K562 (cell line): ENCODE results near the gene DCUN1D2. TPM values are rescaled to one million over a fixed set of nuclear protein-coding genes. Genes with fewer than 3 reads are reported as not detected.

Experiments used
- ATAC-seq: fragments of 200-7000 bp; cut with Tn5 transposase; 3 replicates; pipeline ENCODE4 v1.9.1; 2020; ENCODE audit warnings: moderate library complexity
- BruUV-seq: library from RNA; stranded (reverse); fragments of 400-500 nt; replicated peaks from 2 replicates; lab custom pipeline; 2021; lab: Mats Ljungman, UMichigan
- CTCF ChIA-PET: fragments of 300-600 bp; formaldehyde crosslinking; extraction: SDS; loops from one replicate; lab custom pipeline; 2021; ENCODE audit warnings: low intra/inter-chr PET ratio; lab: Yijun Ruan, JAX
- POLR2A ChIA-PET: fragments of 300-600, 350-650 bp; sonication (Branson Sonifier 250); formaldehyde crosslinking; extraction: SDS; loops from one replicate; lab custom pipeline; 2021; ENCODE audit warnings: antibody characterized with exemption, inconsistent platforms; lab: Yijun Ruan, JAX
- DNase-seq, 4 experiments: peaks; one replicate each; pipeline versions ENCODE4 v3.0.0 to v3.0.0-alpha.2; 2011 to 2018; ENCODE audit warnings: low spot score in 3 of 4, mixed read lengths in 3 of 4; ENCODE audit errors: extremely low read depth in 1 of 4
- FAIRE-seq: peaks from 2 replicates; lab custom pipeline; 2011; peaks lifted over from hg19 to GRCh38; lab: Jason Lieb, UNC
- H2AFZ ChIP-seq: 2 replicates; pipeline ENCODE4 v1.6.0; 2011; ENCODE audit warnings: low read depth, low read length, control low read depth, inconsistent platforms
- H3K27ac ChIP-seq: fragments of 200-600 bp; 3 replicates; pipeline ENCODE4 v1.8.0; 2011; ENCODE audit warnings: low read depth, mild to moderate bottlenecking, control low read depth, inconsistent platforms, low read length, moderate library complexity, mixed read lengths; ENCODE audit errors: extremely low read depth
- H3K27me3 ChIP-seq, 2 experiments: fragments of 300-600 bp in 1 of 2; 2 replicates in 1 of 2; 3 replicates in 1 of 2; pipeline versions ENCODE4 v1.6.0 to v1.8.0; 2011; ENCODE audit warnings: inconsistent platforms in 2 of 2, low read length in 2 of 2, mild to moderate bottlenecking in 1 of 2, mixed read lengths in 1 of 2, moderate library complexity in 1 of 2; ENCODE audit not compliant: control insufficient read depth in 2 of 2, insufficient read depth in 2 of 2
- H3K36me3 ChIP-seq: fragments of 300-600 bp; 3 replicates; pipeline ENCODE4 v1.8.0; 2011; ENCODE audit warnings: mild to moderate bottlenecking, low read length, inconsistent platforms; ENCODE audit not compliant: control insufficient read depth, insufficient read depth
- H3K4me1 ChIP-seq, 2 experiments: fragments of 200-600 bp in 1 of 2; replicated peaks in 1 of 2; 2 replicates in 1 of 2; 3 replicates in 1 of 2; pipeline versions ENCODE4 v1.5.1 to v1.8.0; 2011; ENCODE audit warnings: inconsistent platforms in 2 of 2, low read length in 2 of 2, mild to moderate bottlenecking in 1 of 2, mixed read lengths in 1 of 2, moderate library complexity in 1 of 2; ENCODE audit not compliant: control insufficient read depth in 2 of 2, insufficient read depth in 2 of 2
- H3K4me2 ChIP-seq: 2 replicates; pipeline ENCODE4 v1.6.1; 2011; ENCODE audit warnings: low read length, control low read depth, inconsistent platforms, mixed read lengths; ENCODE audit not compliant: insufficient read depth
- H3K4me3 ChIP-seq: fragments of 200-600 bp; sonication (generic), shearing (Covaris generic); 2 replicates; pipeline ENCODE4 v1.5.1; 2016; ENCODE audit warnings: control low read depth, inconsistent platforms
- H3K79me2 ChIP-seq: fragments of 200-600 bp; 3 replicates; pipeline ENCODE4 v1.8.0; 2011; ENCODE audit warnings: low read length, inconsistent platforms; ENCODE audit not compliant: control insufficient read depth, insufficient read depth
- H3K9ac ChIP-seq, 2 experiments: 2 replicates each; pipeline versions ENCODE4 v1.6.0 to v1.6.1; 2011; ENCODE audit warnings: low read depth in 2 of 2, low read length in 2 of 2, control low read depth in 1 of 2, inconsistent platforms in 1 of 2, mild to moderate bottlenecking in 1 of 2, mixed read lengths in 1 of 2; ENCODE audit not compliant: insufficient read depth in 1 of 2
- H3K9me1 ChIP-seq: one replicate; pipeline ENCODE4 v1.6.0; 2011; ENCODE audit warnings: inconsistent platforms, mild to moderate bottlenecking, low read length, moderate library complexity; ENCODE audit not compliant: control insufficient read depth, insufficient read depth
- H3K9me3 ChIP-seq: replicated peaks from 2 replicates; pipeline ENCODE4 v1.5.1; 2011; ENCODE audit warnings: low read depth, low read length, inconsistent platforms; ENCODE audit not compliant: control insufficient read depth, insufficient read depth
- H4K20me1 ChIP-seq: replicated peaks from 2 replicates; pipeline ENCODE4 v1.6.1; 2011; ENCODE audit warnings: low read length, inconsistent platforms, mixed read lengths; ENCODE audit not compliant: control insufficient read depth, insufficient read depth
- ADNP ChIP-seq: fragments of 200-800 bp; sonication (Bioruptor generic); IDR thresholded peaks from 2 replicates; pipeline ENCODE4 v1.6.1; 2016; ENCODE audit warnings: missing genetic modification characterization, missing compliant biosample characterization
- ARID1B ChIP-seq: fragments of 450-650 bp; IDR thresholded peaks from 2 replicates; pipeline ENCODE4 v1.6.1; 2016; ENCODE audit warnings: antibody characterized with exemption, mild to moderate bottlenecking, inconsistent platforms
- CBFA2T2 ChIP-seq: fragments of 450-650 bp; conservative IDR thresholded peaks from 2 replicates; pipeline ENCODE4 v1.6.1; 2017; ENCODE audit warnings: mild to moderate bottlenecking
- CBFA2T3 ChIP-seq: fragments of 450-650 bp; IDR thresholded peaks from 2 replicates; pipeline ENCODE4 v1.6.1; 2017
- NCOR1 ChIP-seq: fragments of 450-650 bp; IDR thresholded peaks from 2 replicates; pipeline ENCODE4 v1.6.1; 2016; ENCODE audit warnings: mild to moderate bottlenecking, moderate library complexity
- NR2C2 ChIP-seq, 2 experiments: fragments of 200-800 bp in 1 of 2; sonication (Bioruptor generic) in 1 of 2; sonication (generic) in 1 of 2; formaldehyde crosslinking in 1 of 2; IDR thresholded peaks; 2 replicates each; pipeline versions ENCODE4 v1.6.1 to v1.8.0; 2016 to 2022; ENCODE audit warnings: mild to moderate bottlenecking in 1 of 2, missing compliant biosample characterization in 1 of 2, missing genetic modification characterization in 1 of 2, missing genetic modification reagents in 1 of 2
- SRSF1 ChIP-seq: fragments of 200-400 bp; formaldehyde crosslinking; IDR thresholded peaks from 2 replicates; pipeline ENCODE4 v1.6.1; 2017; ENCODE audit warnings: mild to moderate bottlenecking, low read depth, low read length, moderate library complexity
- TAL1 ChIP-seq: fragments of 450-650 bp; IDR thresholded peaks from 2 replicates; pipeline ENCODE4 v1.6.1; 2016; ENCODE audit warnings: mild to moderate bottlenecking
- TEAD4 ChIP-seq, 2 experiments: sonication (generic) in 1 of 2; formaldehyde crosslinking in 1 of 2; IDR thresholded peaks; 2 replicates each; pipeline versions ENCODE4 v1.6.1 to v1.8.0; 2012 to 2022; ENCODE audit warnings: borderline replicate concordance in 1 of 2, inconsistent platforms in 1 of 2, low read length in 1 of 2, mild to moderate bottlenecking in 1 of 2, missing genetic modification reagents in 1 of 2
- WGBS: fragments of 100-300 bp; shearing (Covaris generic); methylation state at CpG from one replicate; pipeline ENCODE4 v1.1.6; 2016; ENCODE audit warnings: low coverage, mixed read lengths; ENCODE audit not compliant: insufficient coverage; ENCODE audit errors: missing lambda C conversion rate; 5-methylcytosine and 5-hydroxymethylcytosine counted together
- in situ Hi-C: fragments of 300-500 bp; cut with MboI; formaldehyde crosslinking; loops from 4 replicates; pipeline ENCODE4 v1.15.0; 2018; ENCODE audit warnings: inconsistent platforms, mixed read lengths
- intact Hi-C: fragments of 100-400 bp; cut with micrococcal nuclease; formaldehyde crosslinking; loops from 2 replicates; pipeline ENCODE4 v1.14.2; 2022
- polyA plus RNA-seq, 8 experiments: library from polyadenylated mRNA; depleted of rRNA in 4 of 8; stranded (reverse) in 5 of 8; unstranded in 3 of 8; fragments of >200 nt; fragmentation: Nextera tagmentation in 2 of 8; fragmentation: Illumina TruSeq in 1 of 8; extraction: Ambion mirVana in 2 of 8; extraction: Trizol in 1 of 8; gene quantifications; 2 replicates each; pipeline versions ENCODE4 v1.2.1 to v1.2.3, GENCODE V29; 2011 to 2014; ENCODE audit warnings: inconsistent platforms in 1 of 8, missing spikeins in 1 of 8
- total RNA-seq, 7 experiments: library from RNA; depleted of rRNA in 6 of 7; stranded (reverse); fragments of >200 nt in 6 of 7; fragmentation: Illumina TruSeq in 2 of 7; extraction: Trizol in 2 of 7; gene quantifications; 2 replicates each; pipeline versions ENCODE4 v1.2.1 to v1.2.3, GENCODE V29; 2011 to 2021; ENCODE audit warnings: low replicate concordance in 1 of 7

Gene DCUN1D2
- total and polyA plus RNA-seq, 9 of the 15 experiments (the other 6 are each of a cell fraction or from before 2014, with no cell fraction given) = 2.1 to 16.8 (median 11.1) TPM

- ATAC-seq (no peak), DNase-seq (no peak), FAIRE-seq (peak; percentile 11)
- Histone ChIP-seq H3K4me1 (peaks cover 0 to 5% of the 10 kb centered on the region in 2 experiments; a peak in 3 of 5 replicates), H3K27me3 (no peaks in the 10 kb centered on the region), H4K20me1 (no peaks in the 10 kb centered on the region), H2AFZ (no peak overlapping the region), H3K9me3 (no peaks in the 10 kb centered on the region), H3K27ac (no peak overlapping the region), H3K4me3 (no peak overlapping the region), H3K79me2 (peaks cover 23% of the 10 kb centered on the region), H3K9ac (no peak overlapping the region), H3K9me1 (no peaks in the 10 kb centered on the region), H3K36me3 (peaks cover 69% of the 10 kb centered on the region), H3K4me2 (no peak overlapping the region)
- POLR2A ChIA-PET = no interaction called here
- no TSS peak for BruUV-seq
- intact Hi-C loops (no loop called here), in situ Hi-C loops (no loop called here)
- 25% methylated on average over 4 of the region's 4 CpGs for WGBS
- TF ChIP-seq NR2C2 (CRISPR knock-in tag; IDR thresholded peaks at IDR 0.05) = no peak
- no peak for TF ChIP-seq NR2C2 (tag; IDR thresholded peaks at IDR 0.05)
- peak; percentile 15; the same call in 1 of the 2 replicates for TF ChIP-seq NCOR1
- TF ChIP-seq CBFA2T3 = peak; percentile 60; the same call in 1 of the 2 replicates
- peak; percentile 42; the same call in 1 of the 2 replicates for TF ChIP-seq CBFA2T2
- peak; percentile 56; the same call in 1 of the 2 replicates for TF ChIP-seq TEAD4 (IDR thresholded peaks at IDR 0.05; ENCODE audit: low read length)
- TF ChIP-seq TEAD4 (CRISPR knock-in tag; IDR thresholded peaks at IDR 0.05; ENCODE audit: borderline replicate concordance) = no peak
- TF ChIP-seq ADNP (tag) = peak; percentile 41; the same call in 1 of the 2 replicates
- no peak for TF ChIP-seq SRSF1
- TF ChIP-seq ARID1B = 0 out of 2 replicates have a peak, but pooled peaks have one; percentile 24
- peak; percentile 40; the same call in 1 of the 2 replicates for TF ChIP-seq TAL1
- CTCF ChIA-PET = no interaction called here
Observed at GRCh38 chr13:113479179-113479578, 11.3 kb downstream of the DCUN1D2 start.
